AG04450 (cell line): ENCODE data around the gene BABAM1. TPM values are rescaled to one million over a fixed set of nuclear protein-coding genes. Genes with fewer than 3 reads are reported as not detected.

Experiments used
- CTCF ChIA-PET: fragments of 300-600, 350-600 bp; formaldehyde crosslinking; extraction: SDS; loops from one replicate; lab custom pipeline; 2022; ENCODE audit warnings: antibody characterized with exemption, inconsistent platforms; lab: Charles Lee
- POLR2A ChIA-PET: fragments of 350-600 bp; formaldehyde crosslinking; extraction: SDS; loops from one replicate; lab custom pipeline; 2021; ENCODE audit warnings: antibody characterized with exemption, inconsistent platforms; lab: Yijun Ruan, JAX
- DNase-seq: peaks from one replicate; pipeline ENCODE4 v3.0.0-alpha.2; 2011; ENCODE audit warnings: low read depth, low spot score
- H3K27ac ChIP-seq: one replicate; pipeline ENCODE4 v1.5.1; 2012; ENCODE audit warnings: low read depth, low read length, control low read depth
- H3K27me3 ChIP-seq: one replicate; pipeline ENCODE4 v1.6.0; 2012; ENCODE audit warnings: low read length; ENCODE audit not compliant: control insufficient read depth, insufficient read depth
- H3K4me3 ChIP-seq: 2 replicates; pipeline ENCODE4 v1.5.1; 2011; ENCODE audit warnings: mild to moderate bottlenecking, low read depth, low read length, control low read depth
- H3K9me3 ChIP-seq: 2 replicates; pipeline ENCODE4 v1.5.1; 2012; ENCODE audit warnings: low read length; ENCODE audit not compliant: control insufficient read depth, insufficient read depth
- CTCF ChIP-seq: IDR thresholded peaks from 2 replicates; pipeline ENCODE4 v1.5.1; 2011; ENCODE audit warnings: low read depth, low read length, control low read depth, inconsistent platforms
- polyA plus RNA-seq: library from polyadenylated mRNA; depleted of rRNA; stranded (reverse); fragments of >200 nt; gene quantifications from 2 replicates; pipeline ENCODE4 v1.2.3, GENCODE V29; 2011

Gene BABAM1
- polyA plus RNA-seq, 1 experiment = 98.6 TPM

DNA sequence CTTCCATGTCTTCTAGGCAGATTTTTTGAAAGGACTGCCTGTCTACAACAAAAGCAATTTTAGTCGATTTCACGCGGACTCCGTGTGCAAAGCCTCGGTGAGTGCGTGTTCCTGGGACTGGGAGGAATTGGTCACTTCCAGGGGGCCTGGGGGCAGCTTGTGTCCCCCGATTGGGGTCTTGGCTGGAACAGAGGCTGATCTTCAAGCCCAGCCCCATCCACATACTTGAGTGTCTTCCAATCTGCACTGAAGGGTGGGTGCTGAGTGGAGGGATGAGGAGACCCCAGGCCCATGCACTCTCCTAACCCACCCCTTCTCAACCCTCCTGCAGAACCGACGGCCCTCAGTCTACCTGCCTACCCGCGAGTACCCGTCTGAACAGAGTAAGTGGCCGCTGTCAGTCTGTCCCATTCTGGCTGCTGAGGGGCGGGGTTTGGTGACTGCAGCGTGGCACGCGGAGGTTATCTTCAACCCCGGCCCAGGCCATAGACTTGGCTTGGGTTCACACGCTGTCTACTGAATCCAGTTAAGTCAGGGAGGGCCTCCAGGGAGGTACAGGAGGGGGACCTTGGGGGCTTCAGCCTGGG is 46.9 kb downstream of the BABAM1 start:
- POLR2A ChIA-PET = interaction anchor here (0.6 kb wide), 1 partner anchor 57 kb away, joined by 5 read pairs; no protein-coding TSS in a partner anchor
- no peak for DNase-seq
- TF ChIP-seq CTCF = no peak
- H3K4me3 ChIP-seq = no peak overlapping the region
- no peaks in the 10 kb centered on the region for H3K27me3 ChIP-seq
- H3K9me3 ChIP-seq = peaks cover 7% of the 10 kb centered on the region; the same call in 1 of the 2 replicates
- no peak overlapping the region for H3K27ac ChIP-seq
- CTCF ChIA-PET = interaction anchor here (0.7 kb wide), 1 partner anchor 52 kb away, joined by 6 read pairs; no protein-coding TSS in a partner anchor

DNA sequence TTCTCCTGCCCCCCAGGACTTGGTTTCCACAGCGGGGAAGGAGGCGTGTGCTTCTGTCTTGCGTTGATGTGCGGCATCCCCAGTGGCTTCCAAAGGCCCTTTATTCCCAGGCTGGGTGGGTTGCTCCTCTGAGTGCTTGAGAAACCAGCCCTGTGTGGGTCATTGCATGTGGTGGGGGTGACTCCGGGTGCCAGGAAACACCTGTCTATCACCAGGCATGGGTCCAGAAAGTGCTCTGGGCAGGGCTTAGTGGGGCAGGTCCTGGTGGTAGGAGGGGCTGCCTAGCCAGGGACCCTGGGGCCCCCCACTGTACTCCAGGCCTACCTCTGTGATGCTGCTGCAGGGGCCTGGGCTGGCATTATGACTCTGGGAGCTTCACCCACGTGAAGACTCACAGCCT is 51.7 kb downstream of the BABAM1 start:
- no peak for DNase-seq
- no peak overlapping the region for H3K27ac ChIP-seq
- CTCF ChIA-PET = no interaction called here
- POLR2A ChIA-PET = no interaction called here
- no peak overlapping the region for H3K4me3 ChIP-seq
- peaks cover 3% of the 10 kb centered on the region; the same call in 1 of the 2 replicates for H3K9me3 ChIP-seq
- H3K27me3 ChIP-seq = no peaks in the 10 kb centered on the region
- no peak for TF ChIP-seq CTCF

DNA sequence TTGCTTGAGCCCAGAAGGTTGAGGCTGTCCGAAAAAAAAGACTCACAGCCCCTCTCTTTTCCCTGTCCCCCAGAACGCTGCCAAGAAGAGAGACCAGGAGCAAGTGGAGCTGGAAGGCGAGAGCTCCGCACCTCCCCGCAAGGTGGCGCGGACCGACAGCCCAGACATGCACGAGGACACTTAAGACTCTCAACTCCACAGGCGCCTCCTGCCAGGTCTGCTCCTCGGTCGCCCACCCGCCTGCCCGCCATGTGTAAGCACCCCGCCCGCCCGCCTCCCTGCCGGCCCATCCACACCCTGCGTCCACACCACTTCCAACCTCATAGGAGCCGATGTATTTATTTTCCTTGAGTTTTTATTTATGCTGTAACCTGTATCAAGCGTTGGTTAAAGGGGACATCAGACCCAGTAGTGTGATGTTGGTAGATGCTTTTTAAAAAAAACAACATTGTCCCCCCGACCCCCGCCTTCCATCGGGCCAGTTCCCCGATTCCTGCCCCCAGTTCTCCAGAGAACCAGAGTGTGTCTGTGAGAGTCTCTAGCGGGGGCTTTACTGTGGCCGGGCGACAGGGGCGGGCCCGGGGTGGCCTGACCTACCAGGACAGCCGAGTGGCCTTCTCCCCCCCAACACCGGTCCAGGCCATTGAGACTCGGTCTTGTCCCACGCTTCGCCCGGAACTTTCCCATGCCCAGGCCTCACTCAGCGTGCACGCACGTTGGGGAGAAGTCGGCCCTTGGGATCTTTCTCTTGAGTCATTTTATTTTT is 52.4 kb downstream of the BABAM1 start:
- peaks cover 3% of the 10 kb centered on the region; the same call in 1 of the 2 replicates for H3K9me3 ChIP-seq
- no peak overlapping the region for H3K27ac ChIP-seq
- no peaks in the 10 kb centered on the region for H3K27me3 ChIP-seq
- H3K4me3 ChIP-seq = no peak overlapping the region
- no peak for DNase-seq
- ChIA-PET POLR2A (no interaction called here), CTCF (no interaction called here)
- TF ChIP-seq CTCF = no peak

DNA sequence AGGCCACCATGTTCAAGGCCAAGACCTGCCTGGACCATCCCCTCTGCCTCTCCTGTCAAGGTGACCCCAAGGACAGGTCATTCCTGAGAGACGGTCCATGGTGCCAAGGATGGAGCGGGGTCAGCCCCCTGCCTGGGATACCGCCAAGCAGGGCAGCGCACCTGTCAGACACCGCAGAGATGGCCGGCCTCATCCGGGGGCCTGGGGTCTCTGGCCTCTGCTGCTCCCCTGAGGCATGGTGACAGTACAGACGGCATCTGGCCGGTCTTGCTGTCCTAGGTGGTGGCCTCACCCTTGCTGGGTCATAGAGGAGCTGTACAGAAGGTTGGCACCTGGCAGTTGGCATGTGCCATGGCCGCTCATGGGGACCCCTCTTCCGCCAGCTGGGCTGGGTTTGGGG is 53.2 kb downstream of the BABAM1 start:
- H3K4me3 ChIP-seq = no peak overlapping the region
- CTCF ChIA-PET = no interaction called here
- no peak overlapping the region for H3K27ac ChIP-seq
- TF ChIP-seq CTCF = no peak
- no peak for DNase-seq
- H3K27me3 ChIP-seq = no peaks in the 10 kb centered on the region
- peaks cover 3% of the 10 kb centered on the region; the same call in 1 of the 2 replicates for H3K9me3 ChIP-seq
- POLR2A ChIA-PET = interaction anchor here (1.8 kb wide), 1 partner anchor 11 kb away, joined by 5 read pairs; the partner anchor contains the start of gene DDA1
